ENCODE data around the gene TRIM4.

DNA sequence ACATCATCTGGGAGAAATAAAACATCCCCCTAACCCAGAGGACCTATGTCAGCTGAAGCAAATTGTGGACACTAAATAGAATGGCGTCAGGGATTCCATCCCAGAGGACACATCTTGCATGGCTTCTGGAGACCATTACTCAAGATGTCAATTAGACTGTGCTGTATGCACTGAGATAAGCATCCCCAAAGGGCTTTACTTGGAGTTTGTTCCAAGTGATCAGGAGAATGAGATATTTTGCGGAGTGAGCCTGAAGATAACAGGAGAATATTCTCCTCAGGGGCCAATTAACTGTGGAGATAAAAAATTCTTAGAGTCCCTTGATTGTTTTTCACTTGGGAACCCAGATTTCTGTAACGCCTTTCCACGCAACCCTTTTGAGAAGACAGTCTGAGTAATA is 38.0 kb downstream of the TRIM4 start:
- TF ChIP-seq YY1 (IDR thresholded peaks at IDR 0.05; ENCODE audit: insufficient read depth, insufficient read length) (no peak), ZNF274 (IDR thresholded peaks at IDR 0.05; ENCODE audit: low read depth, low read length) (no peak), SUZ12 (IDR thresholded peaks at IDR 0.05; ENCODE audit: extremely low read depth, insufficient read depth, insufficient read length) (no peak)
